IPS-18c (cell line): ENCODE results near the gene HBP1.

Source experiments
- H3K4me3 ChIP-seq: 2 replicates; pipeline ENCODE4 v1.7.0; 2013; ENCODE audit warnings: low read depth, mild to moderate bottlenecking, low read length, moderate library complexity; ENCODE audit not compliant: insufficient read depth
- H3K9me3 ChIP-seq: one replicate; pipeline ENCODE4 v1.6.1; 2013; ENCODE audit warnings: mild to moderate bottlenecking, low read length, moderate library complexity; ENCODE audit not compliant: control insufficient read depth, insufficient read depth

Gene HBP1

DNA sequence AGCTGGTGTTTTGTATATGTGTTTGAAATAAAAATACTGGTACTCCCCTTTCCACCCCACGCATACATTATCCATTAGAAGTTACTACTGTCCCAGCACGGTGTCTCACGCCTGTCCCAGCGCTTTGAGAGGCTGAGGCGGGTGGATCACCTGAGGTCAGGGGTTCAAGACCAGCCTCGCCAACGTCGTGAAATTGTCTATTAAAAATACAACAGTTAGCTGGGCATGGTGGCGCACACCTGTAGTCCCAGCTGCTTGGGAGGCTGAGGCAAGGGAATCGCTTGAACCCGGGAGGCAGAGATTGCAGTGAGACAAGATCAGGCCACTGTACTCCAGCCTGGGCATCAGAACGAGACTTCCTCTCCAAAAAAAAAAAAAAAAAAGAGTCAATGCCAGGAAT, 2.7 kb downstream of the HBP1 start:
- Histone ChIP-seq H3K4me3 (no peak overlapping the region), H3K9me3 (no peaks in the 10 kb centered on the region)

DNA sequence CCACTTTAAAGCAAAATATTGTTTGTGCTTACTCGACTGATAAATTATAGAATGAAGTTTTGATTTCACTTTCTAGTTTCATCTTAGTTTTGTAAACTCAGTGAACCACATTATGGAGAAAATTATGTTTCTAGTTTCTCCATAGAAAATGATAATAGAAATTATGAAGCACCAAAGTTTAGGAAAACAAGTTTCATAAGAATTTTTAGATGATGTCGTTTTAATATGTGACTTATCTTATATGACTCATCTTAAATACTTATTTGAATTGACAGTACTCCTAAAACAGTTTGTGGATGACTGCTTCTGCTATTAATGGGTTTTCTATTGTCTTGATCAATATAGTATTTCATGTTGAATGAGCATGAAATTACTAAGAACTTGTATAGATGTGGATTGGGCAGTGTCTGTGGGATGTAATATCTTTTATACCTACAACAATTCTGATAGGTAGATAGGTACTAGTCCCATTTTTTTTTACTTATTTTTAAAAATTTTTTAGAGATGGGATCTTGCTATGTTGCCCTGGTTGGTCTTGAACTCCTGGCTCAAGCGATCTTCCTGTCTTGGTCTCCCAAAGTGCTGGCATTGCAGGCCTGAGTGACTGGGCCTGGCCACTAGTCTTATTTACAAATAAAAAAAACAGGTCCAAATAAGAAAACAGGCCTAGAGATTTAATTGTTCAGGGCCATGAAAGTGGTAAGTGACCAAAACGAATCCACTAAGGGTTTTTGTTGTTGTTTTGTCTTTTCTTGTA, 3.7 kb downstream of the HBP1 start:
- no peak overlapping the region for H3K4me3 ChIP-seq
- H3K9me3 ChIP-seq, result no peaks in the 10 kb centered on the region

DNA sequence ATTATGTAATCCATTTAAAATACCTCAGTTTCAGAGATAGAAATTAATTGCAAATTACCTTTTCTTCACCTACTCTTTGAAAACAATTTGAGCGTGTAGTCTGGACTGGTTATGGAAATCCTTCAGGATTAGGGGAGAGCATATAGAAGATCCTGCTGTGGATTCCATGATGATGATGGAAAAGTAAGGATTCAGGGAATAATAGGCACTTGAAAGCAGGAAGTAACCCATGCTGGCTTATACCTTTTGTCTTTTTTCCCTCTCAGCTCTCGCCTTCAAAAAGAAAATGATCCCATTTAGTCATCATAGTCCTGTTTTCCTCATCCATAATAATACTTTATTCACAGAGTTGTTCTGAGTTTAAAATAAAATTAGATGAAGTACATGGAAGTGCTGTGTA, 4.4 kb downstream of the HBP1 start:
- no peak overlapping the region for H3K4me3 ChIP-seq
- no peaks in the 10 kb centered on the region for H3K9me3 ChIP-seq

- no peaks in the 10 kb centered on the region for H3K9me3 ChIP-seq
Observed at GRCh38 chr7:107173691-107174406, 5.0 kb downstream of the HBP1 start.

GRCh38 chr7:107179326-107180164, 10.7 kb downstream of the HBP1 start:
- Histone ChIP-seq H3K4me3 (no peak overlapping the region), H3K9me3 (no peaks in the 10 kb centered on the region)

More at GRCh38 chr7:107173691-107174406, 5.0 kb downstream of the HBP1 start:
- H3K4me3 ChIP-seq, result no peak overlapping the region

DNA sequence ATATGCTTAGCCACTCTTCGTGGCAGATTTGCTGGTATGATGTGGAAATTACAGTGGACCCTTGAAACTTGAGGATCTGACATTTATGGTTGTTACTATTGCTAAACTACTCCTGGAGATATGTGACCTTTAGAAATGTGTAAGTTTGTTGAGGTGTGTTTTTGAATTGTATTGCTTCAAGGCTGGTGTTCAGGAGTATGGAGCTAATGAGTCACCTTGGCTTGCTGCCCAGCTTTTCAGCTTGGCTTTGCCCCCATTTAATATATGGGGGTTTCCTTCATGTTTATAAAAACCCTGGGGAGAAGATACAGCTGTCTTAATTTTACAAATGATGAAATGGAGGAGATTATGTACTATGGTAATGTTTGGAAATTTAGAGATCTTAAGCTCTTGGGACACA, 11.6 kb downstream of the HBP1 start:
- no peak overlapping the region for H3K4me3 ChIP-seq
- no peaks in the 10 kb centered on the region for H3K9me3 ChIP-seq

GRCh38 chr7:107181172-107181571, 12.4 kb downstream of the HBP1 start:
- Histone ChIP-seq H3K9me3 (no peaks in the 10 kb centered on the region), H3K4me3 (no peak overlapping the region)

- H3K9me3 ChIP-seq, result no peaks in the 10 kb centered on the region
- H3K4me3 ChIP-seq, result no peak overlapping the region
Observed at GRCh38 chr7:107185716-107186115, 16.9 kb downstream of the HBP1 start.

DNA sequence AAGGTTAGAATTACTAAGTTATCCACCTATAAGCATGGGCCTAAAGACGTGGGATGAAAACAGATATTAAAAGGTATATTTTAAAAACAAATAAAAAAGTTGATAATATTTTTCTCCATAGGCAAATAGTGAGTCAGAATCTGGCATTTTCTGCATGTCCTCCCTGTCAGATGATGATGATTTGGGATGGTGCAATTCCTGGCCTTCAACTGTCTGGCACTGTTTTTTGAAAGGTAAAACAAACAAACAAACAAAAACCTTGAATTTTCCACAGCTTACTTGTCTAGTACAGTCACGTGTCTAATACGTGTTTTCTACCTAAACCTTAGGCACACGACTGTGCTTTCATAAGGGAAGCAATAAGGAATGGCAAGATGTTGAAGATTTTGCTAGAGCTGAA, 17.4 kb downstream of the HBP1 start:
- H3K4me3 ChIP-seq, result no peak overlapping the region
- H3K9me3 ChIP-seq, result no peaks in the 10 kb centered on the region

GRCh38 chr7:107187774-107188173, 19.0 kb downstream of the HBP1 start:
- no peaks in the 10 kb centered on the region for H3K9me3 ChIP-seq
- no peak overlapping the region for H3K4me3 ChIP-seq

DNA sequence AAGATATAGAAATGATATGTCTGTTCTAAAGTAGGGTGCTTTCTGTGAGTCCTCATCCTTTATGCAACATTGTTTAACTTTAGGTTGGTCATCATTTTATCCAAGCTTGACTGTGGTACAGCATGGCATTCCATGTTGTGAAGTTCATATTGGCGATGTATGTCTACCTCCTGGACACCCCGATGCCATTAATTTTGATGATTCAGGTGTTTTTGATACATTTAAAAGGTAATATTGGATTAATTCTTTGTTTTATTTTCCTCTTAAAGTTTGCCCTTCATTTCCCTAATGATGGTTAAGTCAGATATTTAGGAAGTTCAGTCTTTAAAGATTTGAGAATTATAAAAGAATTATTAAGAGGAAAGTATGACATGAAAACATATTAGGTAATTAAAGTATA, 21.3 kb downstream of the HBP1 start:
- H3K9me3 ChIP-seq, result no peaks in the 10 kb centered on the region
- H3K4me3 ChIP-seq, result no peak overlapping the region

DNA sequence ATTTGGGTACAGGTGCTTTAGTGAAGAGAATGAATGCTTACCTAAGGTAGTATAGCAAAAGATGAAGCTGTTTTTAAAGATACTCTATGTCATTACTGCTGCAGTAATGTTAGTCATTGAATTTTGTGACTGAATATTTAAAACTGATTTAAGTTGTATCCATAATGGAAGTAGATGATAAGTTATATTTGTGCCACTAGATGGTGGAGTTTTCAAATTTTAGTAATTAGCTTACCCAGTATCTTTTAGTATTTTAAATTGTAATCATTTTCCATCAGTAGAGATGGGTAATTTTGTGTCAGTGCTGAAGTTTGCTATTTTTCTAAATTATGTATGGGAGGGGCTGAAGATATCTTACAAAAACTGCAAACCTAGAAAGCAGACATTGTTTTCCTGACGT, 25.2 kb downstream of the HBP1 start:
- Histone ChIP-seq H3K9me3 (no peaks in the 10 kb centered on the region), H3K4me3 (no peak overlapping the region)

GRCh38 chr7:107196834-107197610, 28.2 kb downstream of the HBP1 start:
- H3K4me3 ChIP-seq, result no peak overlapping the region

DNA sequence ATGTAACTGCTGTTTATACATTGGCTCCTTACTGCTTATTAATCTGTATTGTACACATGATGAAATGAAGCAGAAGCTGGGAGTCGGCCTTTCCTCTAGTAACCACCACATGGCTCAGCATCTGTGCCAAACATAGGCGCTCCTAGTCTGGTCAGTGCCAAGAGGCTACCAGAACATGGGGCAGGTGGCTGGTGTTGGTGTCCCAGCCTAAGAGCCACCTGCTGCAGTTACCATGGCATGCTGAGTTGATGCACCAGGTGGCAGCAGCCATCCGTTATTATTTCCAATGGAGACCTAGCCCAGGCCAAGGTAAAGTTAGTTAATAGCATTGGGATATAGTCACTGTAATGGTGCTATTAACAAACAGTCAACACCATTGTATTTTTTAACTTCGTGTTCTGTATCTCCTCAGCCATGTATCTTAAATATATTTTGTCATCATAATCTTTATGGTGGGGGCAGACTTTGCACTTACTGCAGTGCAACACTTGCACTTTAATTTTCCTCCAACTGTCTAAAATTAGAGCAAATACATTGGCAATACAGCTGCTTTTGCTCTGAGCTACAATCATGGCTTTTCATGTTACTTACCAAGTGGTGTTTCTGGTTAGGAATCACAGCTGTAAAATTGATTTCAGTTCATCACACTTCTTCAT, 33.1 kb downstream of the HBP1 start:
- H3K9me3 ChIP-seq, result no peaks in the 10 kb centered on the region

More at GRCh38 chr7:107196834-107197610, 28.2 kb downstream of the HBP1 start:
- H3K9me3 ChIP-seq, result no peaks in the 10 kb centered on the region

DNA sequence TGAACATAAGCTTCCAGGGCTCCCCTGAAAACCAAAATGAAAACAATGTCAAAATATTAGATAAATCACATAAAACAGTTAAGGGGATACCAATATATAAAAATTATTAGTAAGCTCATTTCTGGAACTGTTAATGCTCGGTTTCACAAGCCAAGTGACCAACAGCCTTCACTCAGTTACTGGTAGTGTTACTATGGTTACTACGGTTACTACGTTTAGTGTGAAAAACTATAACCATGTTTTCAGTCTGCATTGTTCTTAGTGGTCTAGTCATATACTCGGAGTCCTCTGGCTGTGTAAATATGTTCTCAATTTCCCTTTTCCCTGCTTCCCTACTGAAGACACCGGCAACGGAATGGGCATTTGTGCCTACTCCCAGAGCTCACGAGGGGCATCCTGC, 34.8 kb downstream of the HBP1 start:
- no peaks in the 10 kb centered on the region for H3K9me3 ChIP-seq
- no peak overlapping the region for H3K4me3 ChIP-seq

More for the DNA sequence above, 33.1 kb downstream of the HBP1 start:
- no peak overlapping the region for H3K4me3 ChIP-seq

- no peak overlapping the region for H3K4me3 ChIP-seq
- no peaks in the 10 kb centered on the region for H3K9me3 ChIP-seq
Observed at GRCh38 chr7:107206136-107206535, 37.3 kb downstream of the HBP1 start.

- no peak overlapping the region for H3K4me3 ChIP-seq
- H3K9me3 ChIP-seq, result no peaks in the 10 kb centered on the region
Observed at GRCh38 chr7:107206706-107207105, 37.9 kb downstream of the HBP1 start.
